ENCODE data around the gene KANSL3.
"Not testable (repeated sequence)": the region's sequence is repeated elsewhere in the genome, so short reads cannot be mapped to it uniquely, and the experiment has no call there.

Gene KANSL3

GRCh38 chr2:96638144-96639121 lies at the start of gene KANSL3:
Gene KANSL3 (minus strand): TSS chr2:96638312. CDS start chr2:96637135, 1,177 bp downstream.
- DNase-seq, result peak; percentile 78

DNA sequence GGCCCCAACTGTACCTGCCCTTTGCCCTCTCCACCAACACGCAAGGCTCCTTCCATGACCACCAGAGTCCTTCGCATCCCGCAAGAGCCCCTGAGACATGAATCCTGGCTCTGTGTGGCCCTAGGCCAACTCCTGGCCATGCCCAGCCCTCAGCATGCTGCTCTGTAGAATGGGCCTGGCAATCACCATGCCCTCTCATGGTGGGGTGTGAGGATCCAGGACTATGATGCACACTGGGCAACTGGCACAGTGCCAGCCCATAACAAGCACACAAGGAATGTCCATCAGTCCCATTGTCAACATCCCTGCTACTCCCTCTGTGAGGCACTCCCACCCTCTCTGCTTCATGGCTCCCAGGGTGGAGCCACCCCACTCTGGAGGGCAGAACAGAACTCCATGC lies 49.2 kb upstream of the KANSL3 start:
- no peak for DNase-seq

DNA sequence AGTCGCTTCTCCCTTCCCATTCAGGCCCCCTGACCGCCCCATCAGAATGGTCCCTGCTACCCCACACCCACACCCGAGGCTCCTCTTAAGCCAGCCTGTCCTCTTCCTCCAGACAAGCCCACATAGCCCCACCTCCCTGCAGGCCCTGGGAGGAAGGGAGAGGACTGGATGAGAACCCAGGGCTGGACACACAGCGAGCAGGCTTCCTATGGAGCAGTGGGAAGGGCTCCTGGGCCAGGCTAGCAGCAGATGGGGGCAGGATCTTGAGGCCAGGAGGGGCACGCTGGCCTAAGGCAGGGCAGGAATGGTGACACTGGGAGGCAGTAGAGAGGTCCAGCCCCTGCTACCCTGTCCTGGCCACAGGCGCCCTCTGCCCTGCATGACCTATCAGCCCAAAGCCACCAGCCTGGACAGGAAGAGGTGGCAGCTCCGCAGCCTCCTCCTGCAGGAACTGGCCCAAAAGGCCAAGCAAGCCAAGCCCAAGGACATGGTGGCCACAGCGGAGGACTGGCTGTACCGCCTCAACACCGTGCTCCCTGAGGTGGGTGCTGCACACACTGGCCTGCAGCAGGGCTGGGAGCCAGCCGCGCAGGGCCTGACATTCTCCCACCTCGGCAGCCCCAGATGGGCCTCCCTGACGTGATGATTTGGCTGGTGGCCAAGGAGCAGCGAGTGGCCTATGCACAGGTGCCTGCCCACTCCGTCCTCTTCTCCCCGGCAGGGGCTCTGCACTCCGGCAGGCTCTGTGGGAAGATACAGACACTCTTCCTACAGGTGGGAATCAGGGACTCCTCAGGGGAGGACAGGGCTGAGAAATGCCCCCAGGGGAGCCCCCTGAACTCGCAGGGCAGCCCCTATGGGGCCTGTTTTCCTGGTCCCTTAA lies 47.7 kb upstream of the KANSL3 start:
- DNase-seq, result peak; percentile 78

- peak; percentile 4 for DNase-seq
Observed at GRCh38 chr2:96684883-96685576, 46.9 kb upstream of the KANSL3 start.

GRCh38 chr2:96683972-96684820 lies 46.1 kb upstream of the KANSL3 start:
- no peak for DNase-seq

GRCh38 chr2:96683307-96683706 lies 45.2 kb upstream of the KANSL3 start:
- DNase-seq, result no peak

DNA sequence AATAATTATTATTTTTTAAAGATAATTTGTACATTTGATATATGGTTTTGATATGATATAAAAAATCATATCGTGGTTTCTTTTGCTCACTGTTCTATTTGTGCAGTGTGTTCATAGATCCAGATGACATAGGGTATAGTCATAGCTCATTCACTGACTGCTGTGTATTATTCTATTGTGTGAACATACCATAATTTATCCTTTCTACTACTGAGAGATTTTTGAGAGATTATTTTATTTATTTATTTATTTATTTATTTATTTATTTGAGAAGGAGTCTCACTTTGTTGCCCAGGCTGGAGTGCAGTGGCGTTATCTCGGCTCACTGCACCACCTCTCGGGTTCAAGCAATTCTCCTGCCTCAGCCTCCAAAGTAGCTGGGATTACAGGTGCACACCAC lies 43.4 kb upstream of the KANSL3 start:
- no peak for DNase-seq

GRCh38 chr2:96680561-96681141 lies 42.5 kb upstream of the KANSL3 start:
- no peak for DNase-seq

- no peak for DNase-seq
Observed at GRCh38 chr2:96679848-96680247, 41.7 kb upstream of the KANSL3 start.

- DNase-seq, result no peak
Observed at GRCh38 chr2:96669539-96670215, 31.6 kb upstream of the KANSL3 start.

GRCh38 chr2:96668771-96669170 lies 30.7 kb upstream of the KANSL3 start:
- DNase-seq, result no peak

DNA sequence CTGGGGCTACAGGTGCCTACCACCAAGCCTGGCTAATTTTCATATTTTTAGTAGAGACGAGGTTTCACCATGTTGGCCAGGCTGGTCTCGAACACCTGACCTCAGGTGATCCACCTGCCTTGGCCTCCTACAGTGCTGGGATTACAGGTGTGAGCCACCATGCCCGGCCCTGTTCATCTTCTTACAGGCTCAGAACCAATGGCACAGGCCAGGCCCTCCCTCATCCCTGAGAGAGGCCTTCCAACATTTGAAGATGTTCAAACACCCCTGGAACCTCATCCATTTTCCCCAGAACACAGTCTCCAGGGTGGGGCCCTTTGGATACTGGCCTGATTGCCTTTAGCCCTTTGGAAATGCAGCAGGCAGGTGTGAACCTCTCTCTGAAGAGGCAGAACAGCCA lies 27.6 kb upstream of the KANSL3 start:
- DNase-seq, result not testable (repeated sequence)

DNA sequence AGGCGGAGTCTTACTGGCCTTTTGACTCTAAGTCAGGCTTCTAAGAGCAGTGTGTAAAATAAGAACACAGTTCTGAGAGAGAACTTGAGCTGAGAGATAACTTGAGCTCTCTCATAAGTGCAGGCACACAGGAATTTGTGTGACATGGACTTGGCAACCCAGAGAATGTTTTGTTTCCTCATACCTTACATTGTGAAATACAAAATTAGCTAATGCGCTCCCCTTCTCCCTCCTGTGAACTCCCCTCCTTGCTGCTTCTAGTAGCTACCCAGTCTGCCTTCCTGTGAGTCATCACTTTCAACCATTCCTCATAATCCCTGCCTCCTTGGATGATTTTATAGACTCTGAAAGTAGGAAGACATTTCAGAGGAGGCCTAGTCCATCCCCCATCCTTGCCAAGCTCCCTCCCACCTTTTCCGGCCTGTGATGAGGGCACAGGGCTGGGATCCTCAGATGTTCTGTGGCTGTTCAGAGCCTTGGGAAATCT lies 27.0 kb upstream of the KANSL3 start:
- DNase-seq, result no peak

- no peak for DNase-seq
Observed at GRCh38 chr2:96664366-96664925, 26.3 kb upstream of the KANSL3 start.

DNA sequence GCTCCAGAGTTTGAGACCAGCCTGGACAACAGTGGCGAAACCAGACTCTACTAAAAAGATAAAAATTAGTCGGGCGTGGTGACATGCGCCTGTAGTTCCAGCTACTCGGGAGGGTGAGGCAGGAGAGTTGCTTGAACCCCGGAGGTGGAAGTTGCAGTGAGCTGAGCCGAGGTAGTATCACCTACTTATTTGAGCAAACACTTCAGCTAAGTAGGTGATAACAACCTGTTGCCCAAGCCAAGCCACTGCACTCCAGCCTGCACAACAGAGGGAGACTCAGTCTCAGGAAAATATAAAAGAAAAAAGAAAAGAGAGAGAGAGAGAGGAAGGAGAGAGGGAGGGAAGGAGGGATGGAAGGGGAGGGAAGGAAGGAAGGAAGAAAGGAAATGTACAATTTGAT lies 25.7 kb upstream of the KANSL3 start:
- no peak for DNase-seq

- no peak for DNase-seq
Observed at GRCh38 chr2:96663177-96663576, 25.1 kb upstream of the KANSL3 start.

DNA sequence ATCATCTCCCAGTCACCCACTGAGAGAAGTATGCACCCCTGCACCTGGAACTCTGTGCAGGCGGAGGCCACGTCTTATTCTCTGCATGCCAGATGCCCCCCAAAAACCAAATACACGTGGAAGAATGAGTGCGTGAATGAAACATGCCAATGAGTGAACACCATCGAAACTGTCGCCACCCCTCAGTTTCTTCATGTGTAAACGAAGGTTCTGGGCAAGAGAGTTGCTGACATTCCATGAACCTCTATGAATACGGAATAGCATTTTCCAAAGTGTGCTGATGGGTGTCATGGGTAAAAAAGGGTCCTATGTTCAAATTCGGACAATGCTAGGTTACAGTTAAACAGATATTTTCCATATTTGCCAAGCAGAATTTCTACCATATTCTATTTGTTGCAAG lies 24.2 kb upstream of the KANSL3 start:
- no peak for DNase-seq

DNA sequence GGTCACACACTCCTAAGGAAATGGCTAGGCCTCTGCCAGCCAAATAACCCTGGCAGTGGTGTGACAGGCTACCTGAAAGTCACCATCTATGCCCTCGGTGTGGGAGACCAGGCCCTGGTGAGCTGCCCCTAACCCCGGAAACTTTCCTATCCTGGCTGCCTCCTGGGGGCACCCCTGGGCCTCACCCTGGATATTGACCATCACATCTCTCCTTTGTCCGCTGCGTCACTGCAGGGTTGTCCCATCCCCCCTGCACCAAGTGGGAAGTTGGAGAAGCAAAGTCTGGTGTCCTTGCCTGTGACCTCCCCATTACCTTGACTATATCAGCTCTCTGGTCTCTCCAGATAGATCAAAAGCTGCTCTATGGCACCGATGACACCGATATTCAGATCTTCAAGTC lies 23.2 kb upstream of the KANSL3 start:
- DNase-seq, result no peak

DNA sequence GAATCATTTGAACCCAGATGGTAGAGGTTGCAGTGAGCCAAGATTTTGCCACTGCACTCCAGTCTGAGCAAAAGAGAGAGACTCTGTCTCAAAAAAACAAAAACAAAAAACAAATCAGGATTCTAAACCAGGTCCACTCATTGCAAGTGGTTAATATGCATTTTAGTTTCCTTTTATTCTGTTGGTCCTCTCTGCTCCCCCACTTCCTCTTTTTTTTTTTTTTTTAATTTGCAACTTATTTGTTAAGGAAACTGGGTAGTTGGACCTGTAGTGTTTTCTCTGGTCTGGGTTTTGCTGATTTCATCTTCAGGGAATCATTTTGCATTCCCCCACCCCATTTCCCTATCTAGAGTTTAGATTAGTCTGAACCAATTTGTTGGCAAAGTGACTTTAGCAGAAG lies 18.4 kb upstream of the KANSL3 start:
- DNase-seq, result no peak

DNA sequence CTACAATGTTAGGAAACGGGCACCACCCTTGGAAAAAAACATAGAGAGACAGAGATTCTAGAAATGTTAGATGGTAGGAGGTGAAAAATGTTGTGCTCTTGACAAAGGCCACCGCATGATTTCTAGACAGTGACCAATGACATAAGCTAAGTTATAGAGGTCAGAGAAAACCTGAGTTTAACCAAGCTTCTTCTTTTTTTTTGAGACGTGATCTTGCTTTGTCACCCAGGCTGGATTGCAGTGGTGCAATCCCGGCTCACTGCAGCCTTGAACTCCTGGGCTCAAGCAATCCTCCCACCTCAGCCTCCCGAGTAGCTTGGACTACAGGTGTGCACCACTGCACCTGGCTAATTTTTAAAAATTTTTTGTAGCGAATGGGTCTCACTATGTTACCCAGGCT lies 17.4 kb upstream of the KANSL3 start:
- DNase-seq, result no peak

DNA sequence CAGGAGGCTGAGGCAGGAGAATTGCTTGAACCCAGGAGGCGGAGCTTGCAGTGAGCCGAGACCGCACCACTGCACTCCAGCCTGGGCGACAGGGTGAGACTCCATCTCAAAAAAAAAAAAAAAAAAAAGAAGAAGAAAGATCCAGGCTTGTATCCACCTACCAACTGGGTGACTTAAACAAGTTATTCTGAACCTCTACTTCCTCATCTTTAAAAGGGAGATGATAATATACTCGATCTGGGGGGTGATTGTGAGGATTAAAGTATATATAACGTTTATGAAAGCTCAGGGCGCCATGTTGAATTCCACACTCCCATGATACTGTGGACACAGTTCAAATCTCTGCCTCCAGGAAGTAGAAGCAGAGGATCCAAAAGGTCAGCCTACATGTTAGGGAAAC lies 16.7 kb upstream of the KANSL3 start:
- DNase-seq, result not testable (repeated sequence)

All from NCI-H1105 (cell line).